ENCODE data around the gene ELFN2.
"Not testable (repeated sequence)": the region's sequence is repeated elsewhere in the genome, so short reads cannot be mapped to it uniquely, and the experiment has no call there.

ELFN2 gene

GRCh38 chr22:37406441-37407235, 20.6 kb downstream of the ELFN2 start:
- Histone ChIP-seq H3K9ac (no peak overlapping the region), H3K27me3 (peaks cover 0 to 21% (median 0%) of the 10 kb centered on the region in 11 experiments; a peak in 4 of 22 replicates), H3K36me3 (no peaks in the 10 kb centered on the region), H3K9me3 (replicated peaks in 1 of 11) (no peaks in the 10 kb centered on the region), H4K20me1 (peaks cover 0 to 40% (median 0%) of the 10 kb centered on the region in 11 experiments; a peak in 5 of 22 replicates), H3K4me3 (no peak overlapping the region), H3K27ac (no peak overlapping the region), H3K4me1 (peaks cover 21 to 30% (median 28%) of the 10 kb centered on the region in 10 experiments), H3K4me2 (no peak overlapping the region)
- no peak for TF ChIP-seq Cebpa-rat (IDR thresholded peaks at IDR 0.05)

GRCh38 chr22:37404091-37404490, 23.2 kb downstream of the ELFN2 start:
- no peak overlapping the region for H3K9ac ChIP-seq
- no peak for TF ChIP-seq Cebpa-rat (IDR thresholded peaks at IDR 0.05)
- peaks cover 0 to 23% (median 0%) of the 10 kb centered on the region in 11 experiments; a peak in 3 of 22 replicates for H4K20me1 ChIP-seq
- no peaks in the 10 kb centered on the region for H3K36me3 ChIP-seq
- peaks cover 0 to 5% (median 3%) of the 10 kb centered on the region in 10 experiments; a peak in 18 of 20 replicates for H3K4me1 ChIP-seq
- no peak overlapping the region for H3K27ac ChIP-seq
- H3K9me3 ChIP-seq (replicated peaks in 1 of 11), result no peaks in the 10 kb centered on the region
- H3K4me2 ChIP-seq, result no peak overlapping the region
- H3K27me3 ChIP-seq, result peaks cover 0 to 5% (median 0%) of the 10 kb centered on the region in 11 experiments; a peak in 4 of 22 replicates
- H3K4me3 ChIP-seq, result no peak overlapping the region

DNA sequence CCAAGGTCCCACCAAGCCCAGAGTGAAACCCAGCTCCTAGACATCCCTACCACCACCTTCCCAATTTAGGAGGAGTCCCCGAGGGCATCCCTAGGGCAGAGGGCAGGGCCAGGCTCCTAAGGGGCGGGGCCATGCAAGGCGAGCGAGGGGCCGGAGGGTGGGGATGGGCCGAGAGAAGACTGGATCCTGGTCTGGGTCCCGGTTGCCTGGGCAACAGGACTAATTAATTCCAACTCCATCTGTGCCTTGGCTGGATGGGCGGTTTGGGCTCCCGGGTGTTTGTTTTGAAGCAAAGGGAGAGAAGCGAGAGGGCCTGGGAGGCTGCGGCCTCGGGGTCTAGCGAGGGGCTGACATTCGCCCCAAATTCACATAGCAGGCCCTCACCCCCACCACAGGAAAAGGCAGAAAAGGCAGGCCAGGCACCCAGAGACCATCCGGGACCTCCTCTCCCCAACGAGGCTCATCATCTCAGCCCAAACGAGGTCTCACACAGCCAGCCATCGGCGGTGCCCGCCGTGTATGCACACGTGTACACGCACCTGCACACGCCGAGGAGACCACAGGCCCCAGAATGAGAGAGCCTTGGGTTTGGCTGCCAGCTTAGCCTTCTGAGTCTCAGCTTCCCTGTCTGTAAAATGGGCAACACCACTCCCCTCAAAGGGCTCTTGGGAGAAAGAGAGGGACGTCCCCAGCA, 23.9 kb downstream of the ELFN2 start:
- no peak overlapping the region for H3K4me3 ChIP-seq
- H3K9ac ChIP-seq, result no peak overlapping the region
- no peaks in the 10 kb centered on the region for H3K9me3 ChIP-seq (replicated peaks in 1 of 11)
- H4K20me1 ChIP-seq, result peaks cover 0 to 16% (median 0%) of the 10 kb centered on the region in 11 experiments; a peak in 2 of 22 replicates
- H3K27ac ChIP-seq, result no peak overlapping the region
- 0 out of 20 replicates have a peak, but pooled peaks cover 0 to 5% (median 0%) of the 10 kb centered on the region in 10 experiments for H3K4me1 ChIP-seq
- no peaks in the 10 kb centered on the region for H3K27me3 ChIP-seq
- no peaks in the 10 kb centered on the region for H3K36me3 ChIP-seq
- H3K4me2 ChIP-seq, result no peak overlapping the region
- TF ChIP-seq Cebpa-rat (IDR thresholded peaks at IDR 0.05), result no peak

DNA sequence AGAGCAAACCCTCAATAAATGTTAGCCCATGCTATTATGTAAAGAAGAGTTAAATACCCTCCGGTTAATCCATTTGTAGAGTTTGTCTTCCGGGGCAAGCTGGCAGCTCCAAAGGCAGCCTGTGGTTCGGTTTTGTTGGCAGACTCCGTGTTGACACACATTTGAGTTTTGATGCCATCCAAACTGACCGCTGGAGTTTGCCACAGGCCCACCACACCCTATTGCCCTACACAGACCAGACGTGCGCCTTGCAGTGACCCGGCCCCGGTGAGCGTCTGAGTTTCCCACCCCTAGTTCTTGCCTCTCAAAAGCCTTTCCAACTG, 25.1 kb downstream of the ELFN2 start:
- no peaks in the 10 kb centered on the region for H3K27me3 ChIP-seq
- H3K9ac ChIP-seq, result no peak overlapping the region
- no peaks in the 10 kb centered on the region for H3K36me3 ChIP-seq
- TF ChIP-seq Cebpa-rat (IDR thresholded peaks at IDR 0.05), result no peak
- H3K4me3 ChIP-seq, result no peak overlapping the region
- H4K20me1 ChIP-seq, result peaks cover 0 to 25% (median 0%) of the 10 kb centered on the region in 11 experiments; a peak in 2 of 22 replicates
- peaks cover 0 to 14% (median 0%) of the 10 kb centered on the region in 10 experiments; a peak in 2 of 20 replicates for H3K4me1 ChIP-seq
- H3K4me2 ChIP-seq, result no peak overlapping the region
- no peaks in the 10 kb centered on the region for H3K9me3 ChIP-seq (replicated peaks in 1 of 11)
- no peak overlapping the region for H3K27ac ChIP-seq

DNA sequence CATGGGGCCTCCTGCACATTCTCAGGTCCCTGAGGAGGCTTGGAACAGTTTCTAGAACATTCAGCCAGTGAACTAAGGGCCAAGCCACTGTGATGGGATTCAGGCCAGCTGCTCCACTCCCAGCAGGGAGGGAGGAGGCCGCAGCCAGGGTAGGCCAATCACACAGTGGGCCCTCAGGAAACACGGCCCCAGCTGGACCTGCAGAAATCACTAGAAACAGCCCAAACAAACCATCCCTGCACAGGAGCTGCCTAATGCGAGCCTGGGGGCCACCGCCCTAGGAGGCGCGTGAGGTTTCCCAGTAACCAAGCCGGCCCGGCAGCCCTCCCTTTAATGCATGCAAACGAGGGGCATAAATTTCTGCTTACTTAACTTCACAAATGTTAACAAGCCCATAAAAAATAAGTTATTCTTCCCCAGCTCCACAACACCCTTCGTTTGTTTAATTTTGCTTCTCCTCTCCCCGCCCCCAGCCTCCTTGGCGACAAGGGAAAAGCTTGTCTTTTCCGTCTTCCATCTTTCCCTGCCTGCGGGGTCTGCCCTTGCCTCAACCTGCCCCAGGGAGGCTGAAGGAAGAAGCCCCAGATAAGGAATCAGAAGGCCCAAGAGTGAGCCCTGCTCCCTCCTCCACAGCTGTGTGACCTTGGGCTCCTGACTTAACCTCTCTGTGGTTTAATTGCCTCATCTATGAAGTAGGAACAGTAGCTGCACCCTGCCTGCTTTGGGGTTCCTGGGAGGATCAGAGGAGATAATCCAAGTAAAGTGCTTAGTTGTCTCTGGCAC, 25.7 kb downstream of the ELFN2 start:
- H3K4me1 ChIP-seq, result peaks cover 0 to 19% (median 3%) of the 10 kb centered on the region in 10 experiments; a peak in 13 of 20 replicates
- no peak overlapping the region for H3K9ac ChIP-seq
- peaks cover 0 to 4% (median 0%) of the 10 kb centered on the region in 11 experiments; a peak in 3 of 22 replicates for H3K27me3 ChIP-seq
- TF ChIP-seq Cebpa-rat (IDR thresholded peaks at IDR 0.05), result no peak
- H3K4me2 ChIP-seq, result no peak overlapping the region
- no peaks in the 10 kb centered on the region for H3K9me3 ChIP-seq (replicated peaks in 1 of 11)
- peaks cover 0 to 28% (median 0%) of the 10 kb centered on the region in 11 experiments; a peak in 2 of 22 replicates for H4K20me1 ChIP-seq
- no peak overlapping the region for H3K4me3 ChIP-seq
- no peaks in the 10 kb centered on the region for H3K36me3 ChIP-seq
- no peak overlapping the region for H3K27ac ChIP-seq

DNA sequence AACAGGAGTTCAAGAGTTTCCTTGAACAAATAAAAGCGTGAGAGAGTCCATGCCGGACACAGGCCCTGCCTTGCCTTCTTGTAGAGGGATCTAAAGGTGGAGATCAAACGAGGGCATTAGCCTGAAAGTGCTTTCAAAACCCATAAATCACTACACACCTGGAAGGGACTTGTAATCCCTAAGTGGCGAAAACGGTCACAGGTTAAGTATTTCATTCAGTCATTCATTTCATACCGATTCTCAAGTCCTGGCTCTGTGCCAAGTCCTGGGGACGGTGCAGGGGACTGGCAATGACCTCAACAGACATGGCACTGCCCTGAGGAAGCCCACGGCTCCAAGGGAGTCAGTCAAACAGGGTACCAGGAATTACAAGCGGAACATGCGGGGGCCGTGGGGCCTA, 26.6 kb downstream of the ELFN2 start:
- TF ChIP-seq Cebpa-rat (IDR thresholded peaks at IDR 0.05), result no peak

DNA sequence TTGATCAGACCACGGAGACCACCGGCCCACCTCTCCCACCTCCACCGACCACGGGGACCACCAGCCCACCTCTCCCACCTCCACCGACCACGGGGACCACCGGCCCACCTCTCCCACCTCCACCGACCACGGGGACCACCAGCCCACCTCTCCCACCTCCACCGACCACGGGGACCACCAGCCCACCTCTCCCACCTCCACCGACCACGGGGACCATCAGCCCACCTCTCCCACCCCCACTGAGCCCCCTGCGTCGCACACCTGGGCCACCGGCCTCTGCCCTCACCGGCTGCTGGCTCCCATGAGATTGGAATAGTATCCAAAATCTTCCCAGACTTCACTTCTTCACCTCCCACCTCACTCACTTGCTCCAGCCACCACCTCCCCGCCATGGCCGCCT, 27.8 kb downstream of the ELFN2 start:
- H3K27ac ChIP-seq; H3K4me3 ChIP-seq; H3K9me3 ChIP-seq (replicated peaks in 1 of 11); H3K36me3 ChIP-seq; H3K4me2 ChIP-seq; H3K9ac ChIP-seq: not testable (repeated sequence)
- Histone ChIP-seq H4K20me1 (peaks cover 0 to 26% (median 0%) of the 10 kb centered on the region in 11 experiments; a peak in 3 of 22 replicates), H3K27me3 (peaks cover 0 to 20% (median 0%) of the 10 kb centered on the region in 11 experiments; a peak in 6 of 22 replicates), H3K4me1 (peaks cover 0 to 34% (median 19%) of the 10 kb centered on the region in 10 experiments; a peak in 14 of 20 replicates)

More for the DNA sequence above, 26.6 kb downstream of the ELFN2 start:
- peaks cover 0 to 28% (median 12%) of the 10 kb centered on the region in 10 experiments; a peak in 14 of 20 replicates for H3K4me1 ChIP-seq
- no peaks in the 10 kb centered on the region for H3K36me3 ChIP-seq
- H3K27ac ChIP-seq, result no peak overlapping the region
- peaks cover 0 to 28% (median 0%) of the 10 kb centered on the region in 11 experiments; a peak in 3 of 22 replicates for H4K20me1 ChIP-seq
- no peak overlapping the region for H3K4me3 ChIP-seq
- no peak overlapping the region for H3K9ac ChIP-seq
- peaks cover 0 to 13% (median 0%) of the 10 kb centered on the region in 11 experiments; a peak in 6 of 22 replicates for H3K27me3 ChIP-seq
- H3K9me3 ChIP-seq (replicated peaks in 1 of 11), result no peaks in the 10 kb centered on the region
- H3K4me2 ChIP-seq, result no peak overlapping the region

GRCh38 chr22:37397226-37397625, 30.1 kb downstream of the ELFN2 start:
- peaks cover 0 to 34% (median 19%) of the 10 kb centered on the region in 10 experiments; a peak in 14 of 20 replicates for H3K4me1 ChIP-seq
- H3K27ac ChIP-seq, result no peak overlapping the region
- H3K9ac ChIP-seq, result no peak overlapping the region
- H3K27me3 ChIP-seq, result peaks cover 0 to 20% (median 0%) of the 10 kb centered on the region in 11 experiments; a peak in 6 of 22 replicates
- H3K4me2 ChIP-seq, result peak overlapping the region in 2 of 11 experiments; percentile 64 to 77; a peak in 2 of 22 replicates
- no peaks in the 10 kb centered on the region for H3K36me3 ChIP-seq
- no peak overlapping the region for H3K4me3 ChIP-seq
- no peak for TF ChIP-seq Cebpa-rat (IDR thresholded peaks at IDR 0.05)
- H4K20me1 ChIP-seq, result peaks cover 0 to 18% (median 0%) of the 10 kb centered on the region in 11 experiments; a peak in 3 of 22 replicates
- no peaks in the 10 kb centered on the region for H3K9me3 ChIP-seq (replicated peaks in 1 of 11)

Measured in BLaER1 treated with 17β-estradiol and CSF1 and Interleukin-3, amounts not matched to agents 10 nM and 100 nM (cell line).